HFF-Myc (cell line): ENCODE measurements around the gene XKR3.
"Not testable (repeated sequence)": the region's sequence is repeated elsewhere in the genome, so short reads cannot be mapped to it uniquely, and the experiment has no call there.

ENCODE experiments used
- DNase-seq: peaks from one replicate; pipeline ENCODE4 v3.0.0-alpha.2; 2011; ENCODE audit warnings: low read depth; ENCODE audit errors: extremely low read depth
- H3K4me3 ChIP-seq: replicated peaks from 2 replicates; pipeline ENCODE4 v1.5.1; 2011; ENCODE audit warnings: low read depth, mild to moderate bottlenecking, control low read depth, low read length
- TF ChIP-seq, protein P1 (sequence below): IDR thresholded peaks from 2 replicates; pipeline ENCODE4 v1.5.1; 2012; ENCODE audit warnings: mild to moderate bottlenecking, low read depth, low read length, control low read depth; ENCODE audit errors: missing control alignments

XKR3 gene

GRCh38 chr22:16824716-16825687, at the start of gene XKR3:
XKR3 (minus strand) TSS chr22:16825411; CDS start chr22:16808073, 17,338 bp downstream.
- no peak for DNase-seq
- H3K4me3 ChIP-seq, result no peak within 1 kb of the TSS
- TF ChIP-seq, protein P1, sequence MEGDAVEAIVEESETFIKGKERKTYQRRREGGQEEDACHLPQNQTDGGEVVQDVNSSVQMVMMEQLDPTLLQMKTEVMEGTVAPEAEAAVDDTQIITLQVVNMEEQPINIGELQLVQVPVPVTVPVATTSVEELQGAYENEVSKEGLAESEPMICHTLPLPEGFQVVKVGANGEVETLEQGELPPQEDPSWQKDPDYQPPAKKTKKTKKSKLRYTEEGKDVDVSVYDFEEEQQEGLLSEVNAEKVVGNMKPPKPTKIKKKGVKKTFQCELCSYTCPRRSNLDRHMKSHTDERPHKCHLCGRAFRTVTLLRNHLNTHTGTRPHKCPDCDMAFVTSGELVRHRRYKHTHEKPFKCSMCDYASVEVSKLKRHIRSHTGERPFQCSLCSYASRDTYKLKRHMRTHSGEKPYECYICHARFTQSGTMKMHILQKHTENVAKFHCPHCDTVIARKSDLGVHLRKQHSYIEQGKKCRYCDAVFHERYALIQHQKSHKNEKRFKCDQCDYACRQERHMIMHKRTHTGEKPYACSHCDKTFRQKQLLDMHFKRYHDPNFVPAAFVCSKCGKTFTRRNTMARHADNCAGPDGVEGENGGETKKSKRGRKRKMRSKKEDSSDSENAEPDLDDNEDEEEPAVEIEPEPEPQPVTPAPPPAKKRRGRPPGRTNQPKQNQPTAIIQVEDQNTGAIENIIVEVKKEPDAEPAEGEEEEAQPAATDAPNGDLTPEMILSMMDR, result no peak

GRCh38 chr22:16869640-16870039, 44.4 kb upstream of the XKR3 start:
- not testable (repeated sequence) for H3K4me3 ChIP-seq, DNase-seq

GRCh38 chr22:16866167-16866566, 41.0 kb upstream of the XKR3 start:
- TF ChIP-seq, protein P1, result no peak
- DNase-seq, result no peak
- no peak overlapping the region for H3K4me3 ChIP-seq

DNA sequence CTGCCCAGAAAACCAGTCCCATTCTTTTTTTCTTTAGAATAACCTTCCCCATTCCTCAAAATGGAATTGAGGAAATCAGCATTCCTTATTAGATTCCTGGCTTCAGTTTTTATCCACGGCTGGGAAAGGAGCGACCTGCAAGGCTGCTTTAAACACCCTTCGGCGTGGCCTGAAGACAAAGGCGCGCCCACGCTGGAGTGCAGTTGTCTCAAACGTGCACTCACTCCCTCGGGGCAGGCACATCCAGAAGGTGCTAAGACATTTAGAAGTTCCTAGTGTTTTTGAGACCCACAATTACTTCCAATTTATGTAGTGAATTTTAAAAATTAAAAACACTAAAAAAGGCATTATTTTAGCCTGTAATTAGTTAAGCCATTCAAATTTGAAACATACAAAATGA, 31.6 kb upstream of the XKR3 start:
- not testable (repeated sequence) for H3K4me3 ChIP-seq, DNase-seq

DNA sequence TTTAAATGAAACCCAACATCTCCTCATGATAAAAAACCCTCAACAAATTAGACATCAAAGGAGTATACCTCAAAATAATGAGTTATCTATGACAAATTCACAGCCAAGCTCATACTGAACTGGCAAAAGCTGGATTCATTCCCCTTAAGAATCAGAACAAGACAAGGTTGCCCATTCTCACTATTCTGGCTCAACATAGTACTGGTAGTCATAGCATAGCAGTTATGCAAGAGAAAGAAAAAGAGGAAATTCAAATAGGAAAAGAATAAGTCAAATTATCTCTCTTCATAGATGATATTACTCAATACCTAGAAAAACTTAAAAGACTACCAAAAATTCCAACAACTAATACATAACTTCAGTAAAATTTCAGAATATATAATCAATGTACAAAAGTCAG, 29.4 kb upstream of the XKR3 start:
- TF ChIP-seq, protein P1, result no peak
- H3K4me3 ChIP-seq, result no peak overlapping the region
- no peak for DNase-seq

- not testable (repeated sequence) for DNase-seq, H3K4me3 ChIP-seq
Measured at GRCh38 chr22:16851268-16851996, 26.2 kb upstream of the XKR3 start.

DNA sequence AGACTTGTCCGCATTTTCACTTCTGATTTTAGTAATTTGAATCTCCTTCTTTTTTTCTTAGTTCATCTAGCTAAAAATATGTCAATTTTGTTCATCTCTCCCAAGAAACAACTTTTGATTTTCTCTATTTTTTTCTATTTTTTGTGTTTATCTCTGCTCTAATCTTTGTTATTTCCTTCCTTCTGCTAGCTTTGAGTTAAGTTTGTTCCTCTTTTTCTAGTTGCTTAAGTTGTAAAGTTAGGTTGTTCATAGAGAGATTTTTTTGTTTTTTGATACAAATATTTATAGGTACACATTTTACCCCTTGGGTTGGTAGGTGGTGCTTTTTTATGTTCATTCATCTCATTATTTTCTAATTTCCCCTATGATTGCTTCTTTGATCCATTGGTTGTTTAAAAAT, 22.1 kb upstream of the XKR3 start:
- no peak overlapping the region for H3K4me3 ChIP-seq
- no peak for DNase-seq
- TF ChIP-seq, protein P1, result no peak

GRCh38 chr22:16845881-16846280, 20.7 kb upstream of the XKR3 start:
- TF ChIP-seq, protein P1, result no peak
- H3K4me3 ChIP-seq, result no peak overlapping the region
- DNase-seq, result no peak
